ENCODE results near the gene CUX1.
A peak's percentile ranks its signal among the peaks of the same experiment; 100 is the strongest.
"Not testable (repeated sequence)": the region's sequence is repeated elsewhere in the genome, so short reads cannot be mapped to it uniquely, and the experiment has no call there.

CUX1 gene

GRCh38 chr7:102119925-102120324 is 302.5 kb downstream of the CUX1 start:
- no peak for DNase-seq (ENCODE audit: low read depth in 1 of 2, low spot score in 1 of 2)
- no peak for TF ChIP-seq JUND (IDR thresholded peaks at IDR 0.05; ENCODE audit: low read depth)
- in situ Hi-C loops (cut with HindIII; ENCODE audit: low pct_unique_long_range_greater_than_20kb, low sequenced_read_pairs), result no loop called here

- in situ Hi-C loops (cut with HindIII; ENCODE audit: low pct_unique_long_range_greater_than_20kb, low sequenced_read_pairs), result no loop called here
- no peak for DNase-seq (ENCODE audit: low read depth in 1 of 2, low spot score in 1 of 2)
- no peak for TF ChIP-seq JUND (IDR thresholded peaks at IDR 0.05; ENCODE audit: low read depth)
These were observed 303.3 kb downstream of the CUX1 start for GRCh38 chr7:102120666-102121195.

GRCh38 chr7:102122026-102122425 is 304.6 kb downstream of the CUX1 start:
- TF ChIP-seq JUND (IDR thresholded peaks at IDR 0.05; ENCODE audit: low read depth), result no peak
- in situ Hi-C loops (cut with HindIII; ENCODE audit: low pct_unique_long_range_greater_than_20kb, low sequenced_read_pairs), result no loop called here

GRCh38 chr7:102125127-102125596 is 307.7 kb downstream of the CUX1 start:
- no peak for TF ChIP-seq JUND (IDR thresholded peaks at IDR 0.05; ENCODE audit: low read depth)
- in situ Hi-C loops (cut with HindIII; ENCODE audit: low pct_unique_long_range_greater_than_20kb, low sequenced_read_pairs), result no loop called here
- peak in 1 of 2 experiments; percentile 19 for DNase-seq (ENCODE audit: low read depth in 1 of 2, low spot score in 1 of 2)

More at GRCh38 chr7:102122026-102122425, 304.6 kb downstream of the CUX1 start:
- DNase-seq (ENCODE audit: low read depth in 1 of 2, low spot score in 1 of 2), result no peak

GRCh38 chr7:102128303-102128702 is 310.9 kb downstream of the CUX1 start:
- in situ Hi-C loops (cut with HindIII; ENCODE audit: low pct_unique_long_range_greater_than_20kb, low sequenced_read_pairs), result no loop called here
- no peak for DNase-seq (ENCODE audit: low read depth in 1 of 2, low spot score in 1 of 2)
- TF ChIP-seq JUND (IDR thresholded peaks at IDR 0.05; ENCODE audit: low read depth), result no peak

GRCh38 chr7:102129636-102130370 is 312.4 kb downstream of the CUX1 start:
- TF ChIP-seq JUND (IDR thresholded peaks at IDR 0.05; ENCODE audit: low read depth), result no peak
- peak in 1 of 2 experiments; percentile 13 for DNase-seq (ENCODE audit: low read depth in 1 of 2, low spot score in 1 of 2)
- in situ Hi-C loops (cut with HindIII; ENCODE audit: low pct_unique_long_range_greater_than_20kb, low sequenced_read_pairs), result no loop called here

GRCh38 chr7:102132209-102132752 is 314.9 kb downstream of the CUX1 start:
- no peak for DNase-seq (ENCODE audit: low read depth in 1 of 2, low spot score in 1 of 2)
- in situ Hi-C loops (cut with HindIII; ENCODE audit: low pct_unique_long_range_greater_than_20kb, low sequenced_read_pairs), result no loop called here
- no peak for TF ChIP-seq JUND (IDR thresholded peaks at IDR 0.05; ENCODE audit: low read depth)

- no peak for TF ChIP-seq JUND (IDR thresholded peaks at IDR 0.05; ENCODE audit: low read depth)
- DNase-seq (ENCODE audit: low read depth in 1 of 2, low spot score in 1 of 2), result no peak
- in situ Hi-C loops (cut with HindIII; ENCODE audit: low pct_unique_long_range_greater_than_20kb, low sequenced_read_pairs), result no loop called here
These were observed 321.2 kb downstream of the CUX1 start for GRCh38 chr7:102138676-102139075.

GRCh38 chr7:102140952-102141370 is 323.5 kb downstream of the CUX1 start:
- TF ChIP-seq JUND (IDR thresholded peaks at IDR 0.05; ENCODE audit: low read depth), result no peak
- DNase-seq (ENCODE audit: low read depth in 1 of 2, low spot score in 1 of 2), result no peak
- in situ Hi-C loops (cut with HindIII; ENCODE audit: low pct_unique_long_range_greater_than_20kb, low sequenced_read_pairs), result no loop called here

- in situ Hi-C loops (cut with HindIII; ENCODE audit: low pct_unique_long_range_greater_than_20kb, low sequenced_read_pairs); DNase-seq (ENCODE audit: low read depth in 1 of 2, low spot score in 1 of 2): not testable (repeated sequence)
These were observed 325.0 kb downstream of the CUX1 start for GRCh38 chr7:102142433-102142832.

GRCh38 chr7:102146122-102146521 is 328.7 kb downstream of the CUX1 start:
- TF ChIP-seq JUND (IDR thresholded peaks at IDR 0.05; ENCODE audit: low read depth), result no peak
- DNase-seq (ENCODE audit: low read depth in 1 of 2, low spot score in 1 of 2), result no peak
- in situ Hi-C loops (cut with HindIII; ENCODE audit: low pct_unique_long_range_greater_than_20kb, low sequenced_read_pairs), result no loop called here

GRCh38 chr7:102147008-102147407 is 329.6 kb downstream of the CUX1 start:
- in situ Hi-C loops (cut with HindIII; ENCODE audit: low pct_unique_long_range_greater_than_20kb, low sequenced_read_pairs), result no loop called here
- no peak for DNase-seq (ENCODE audit: low read depth in 1 of 2, low spot score in 1 of 2)
- no peak for TF ChIP-seq JUND (IDR thresholded peaks at IDR 0.05; ENCODE audit: low read depth)

- DNase-seq (ENCODE audit: low read depth in 1 of 2, low spot score in 1 of 2), result no peak
- in situ Hi-C loops (cut with HindIII; ENCODE audit: low pct_unique_long_range_greater_than_20kb, low sequenced_read_pairs), result no loop called here
- no peak for TF ChIP-seq JUND (IDR thresholded peaks at IDR 0.05; ENCODE audit: low read depth)
These were observed 331.4 kb downstream of the CUX1 start for GRCh38 chr7:102148799-102149198.
